ENCODE measurements around the gene RXRA. TPM values are rescaled to one million over a fixed set of nuclear protein-coding genes. Genes with fewer than 3 reads are reported as not detected.

RXRA gene
- total RNA-seq, 2 donors from 2014 or later, result 45.4 to 58.1 TPM

GRCh38 chr9:134361843-134362414 is 35.7 kb downstream of the RXRA start:
- H3K4me1 ChIP-seq (ENCODE audit: control insufficient read depth in 1 of 2, low read depth in 2 of 2), result peaks cover 49 to 76% of the 10 kb centered on the region in 2 donors
- H3K4me3 ChIP-seq, result no peak overlapping the region
- DNase-seq (ENCODE audit: low spot score), result no peak
- ATAC-seq (ENCODE audit: insufficient number of reproducible peaks, low FRiP score, low read depth), result no peak
- H3K27ac ChIP-seq, result peak overlapping the region; percentile 78 to 81
- TF ChIP-seq, protein P1, sequence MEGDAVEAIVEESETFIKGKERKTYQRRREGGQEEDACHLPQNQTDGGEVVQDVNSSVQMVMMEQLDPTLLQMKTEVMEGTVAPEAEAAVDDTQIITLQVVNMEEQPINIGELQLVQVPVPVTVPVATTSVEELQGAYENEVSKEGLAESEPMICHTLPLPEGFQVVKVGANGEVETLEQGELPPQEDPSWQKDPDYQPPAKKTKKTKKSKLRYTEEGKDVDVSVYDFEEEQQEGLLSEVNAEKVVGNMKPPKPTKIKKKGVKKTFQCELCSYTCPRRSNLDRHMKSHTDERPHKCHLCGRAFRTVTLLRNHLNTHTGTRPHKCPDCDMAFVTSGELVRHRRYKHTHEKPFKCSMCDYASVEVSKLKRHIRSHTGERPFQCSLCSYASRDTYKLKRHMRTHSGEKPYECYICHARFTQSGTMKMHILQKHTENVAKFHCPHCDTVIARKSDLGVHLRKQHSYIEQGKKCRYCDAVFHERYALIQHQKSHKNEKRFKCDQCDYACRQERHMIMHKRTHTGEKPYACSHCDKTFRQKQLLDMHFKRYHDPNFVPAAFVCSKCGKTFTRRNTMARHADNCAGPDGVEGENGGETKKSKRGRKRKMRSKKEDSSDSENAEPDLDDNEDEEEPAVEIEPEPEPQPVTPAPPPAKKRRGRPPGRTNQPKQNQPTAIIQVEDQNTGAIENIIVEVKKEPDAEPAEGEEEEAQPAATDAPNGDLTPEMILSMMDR (IDR thresholded peaks at IDR 0.05), result no peak
- no peaks in the 10 kb centered on the region for H3K36me3 ChIP-seq
- no peaks in the 10 kb centered on the region for H3K9me3 ChIP-seq
- no peaks in the 10 kb centered on the region for H3K27me3 ChIP-seq (replicated peaks; ENCODE audit: insufficient read depth)

DNA sequence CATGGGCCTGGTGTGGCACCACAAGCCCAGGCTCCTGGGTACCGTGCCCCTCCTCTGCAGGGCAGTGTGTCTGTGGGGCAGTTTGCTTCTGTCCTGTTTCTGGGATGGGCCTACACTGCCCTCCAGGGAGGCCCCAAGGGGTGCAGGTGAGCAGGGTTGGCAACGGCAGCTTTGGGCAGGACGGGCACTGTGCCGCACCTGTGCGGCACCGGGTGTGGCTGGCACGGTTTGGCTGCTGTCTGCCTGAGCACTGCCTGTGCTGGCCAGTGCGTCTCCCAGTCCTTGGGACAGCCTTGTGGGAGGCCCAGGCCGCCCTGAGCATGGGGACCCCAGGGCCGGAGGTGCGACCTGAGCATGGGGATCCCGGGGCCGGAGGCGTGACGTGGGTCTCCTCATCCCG is 37.2 kb downstream of the RXRA start:
- Histone ChIP-seq H3K36me3 (no peaks in the 10 kb centered on the region), H3K4me1 (ENCODE audit: control insufficient read depth in 1 of 2, low read depth in 2 of 2) (peaks cover 42 to 77% of the 10 kb centered on the region in 2 donors), H3K4me3 (no peak overlapping the region), H3K9me3 (no peaks in the 10 kb centered on the region), H3K27ac (no peak overlapping the region), H3K27me3 (replicated peaks; ENCODE audit: insufficient read depth) (no peaks in the 10 kb centered on the region)
- TF ChIP-seq, protein P1 (IDR thresholded peaks at IDR 0.05), result no peak
- ATAC-seq (ENCODE audit: insufficient number of reproducible peaks, low FRiP score, low read depth) (no peak), DNase-seq (ENCODE audit: low spot score) (no peak)

GRCh38 chr9:134364391-134365114 is 38.3 kb downstream of the RXRA start:
- H3K4me1 ChIP-seq (ENCODE audit: control insufficient read depth in 1 of 2, low read depth in 2 of 2), result peaks cover 33 to 71% of the 10 kb centered on the region in 2 donors
- TF ChIP-seq, protein P1 (IDR thresholded peaks at IDR 0.05), result no peak
- H3K4me3 ChIP-seq, result no peak overlapping the region
- no peaks in the 10 kb centered on the region for H3K9me3 ChIP-seq
- no peak for DNase-seq (ENCODE audit: low spot score)
- no peak overlapping the region for H3K27ac ChIP-seq
- no peaks in the 10 kb centered on the region for H3K27me3 ChIP-seq (replicated peaks; ENCODE audit: insufficient read depth)
- no peak for ATAC-seq (ENCODE audit: insufficient number of reproducible peaks, low FRiP score, low read depth)
- no peaks in the 10 kb centered on the region for H3K36me3 ChIP-seq

GRCh38 chr9:134365115-134365596 is 38.9 kb downstream of the RXRA start:
- Histone ChIP-seq H3K4me3 (no peak overlapping the region), H3K9me3 (no peaks in the 10 kb centered on the region), H3K36me3 (no peaks in the 10 kb centered on the region), H3K27me3 (replicated peaks; ENCODE audit: insufficient read depth) (no peaks in the 10 kb centered on the region), H3K4me1 (ENCODE audit: control insufficient read depth in 1 of 2, low read depth in 2 of 2) (peaks cover 27 to 71% of the 10 kb centered on the region in 2 donors), H3K27ac (no peak overlapping the region)
- DNase-seq (ENCODE audit: low spot score), result no peak
- no peak for ATAC-seq (ENCODE audit: insufficient number of reproducible peaks, low FRiP score, low read depth)
- TF ChIP-seq, protein P1 (IDR thresholded peaks at IDR 0.05), result no peak

DNA sequence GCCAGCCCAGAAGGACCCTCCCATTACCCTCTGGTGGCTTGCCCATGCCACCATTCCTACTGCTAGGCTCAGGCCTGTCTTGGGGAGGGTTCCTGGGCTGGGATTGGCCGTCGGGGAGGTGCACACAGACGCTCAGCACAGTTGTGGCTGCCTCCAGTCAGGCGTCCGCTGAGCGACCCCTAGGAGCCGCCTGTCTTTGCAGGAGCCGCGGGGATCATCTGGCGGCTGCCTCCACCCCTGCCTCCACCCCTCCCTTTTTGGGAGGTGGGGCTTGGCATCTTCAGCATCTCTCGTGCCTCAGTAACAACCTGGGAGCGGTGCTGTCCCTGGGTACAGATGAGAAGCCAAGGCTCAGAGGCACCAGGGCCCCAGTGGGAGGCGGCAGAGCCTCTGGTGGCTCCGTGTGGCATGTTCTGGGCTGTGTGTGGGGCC is 39.6 kb downstream of the RXRA start:
- H3K4me3 ChIP-seq, result peak overlapping the region; percentile 54
- peak overlapping the region; percentile 7 to 38 for H3K27ac ChIP-seq
- no peak for DNase-seq (ENCODE audit: low spot score)
- TF ChIP-seq, protein P1 (IDR thresholded peaks at IDR 0.05), result no peak
- H3K9me3 ChIP-seq, result no peaks in the 10 kb centered on the region
- peak; percentile 9 for ATAC-seq (ENCODE audit: insufficient number of reproducible peaks, low FRiP score, low read depth)
- no peaks in the 10 kb centered on the region for H3K27me3 ChIP-seq (replicated peaks; ENCODE audit: insufficient read depth)
- H3K36me3 ChIP-seq, result no peaks in the 10 kb centered on the region
- peaks cover 24 to 71% of the 10 kb centered on the region in 2 donors for H3K4me1 ChIP-seq (ENCODE audit: control insufficient read depth in 1 of 2, low read depth in 2 of 2)

Measured in thoracic aorta (tissue), 2 donors.